Amniotic epithelial cell (primary cell): ENCODE results near the gene TDRD5.
"Not testable (repeated sequence)": the region's sequence is repeated elsewhere in the genome, so short reads cannot be mapped to it uniquely, and the experiment has no call there.

Source experiments
- DNase-seq: peaks from one replicate; pipeline ENCODE4 v3.0.0-alpha.2; 2010; ENCODE audit warnings: low read depth

Gene TDRD5

DNA sequence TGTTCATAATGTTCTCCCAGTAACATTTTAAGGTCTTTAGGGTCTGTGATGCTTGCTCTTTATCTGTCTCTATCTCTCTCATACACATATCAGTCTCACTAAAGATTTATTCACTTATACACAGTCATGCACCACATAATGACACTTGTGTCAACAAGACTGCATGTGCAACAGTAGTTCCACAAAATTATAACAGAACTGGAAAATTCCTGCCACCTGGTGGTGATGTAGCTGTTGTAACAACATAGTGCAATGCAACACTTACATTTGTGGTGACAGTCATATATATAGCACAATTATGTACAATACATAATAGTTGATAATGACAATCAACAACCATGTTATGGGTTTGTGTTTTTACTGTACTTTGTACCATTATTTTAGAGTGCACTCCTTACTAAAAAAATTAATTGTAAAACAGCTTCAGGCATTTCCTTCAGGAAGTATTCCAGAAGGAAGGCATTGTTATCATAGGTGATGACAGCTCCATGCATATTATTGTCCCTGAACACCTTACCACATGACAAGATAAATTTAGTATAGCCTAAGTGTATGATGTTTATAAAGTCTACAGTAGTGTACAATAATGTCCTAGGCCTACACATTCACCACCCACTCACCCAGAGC is 8.1 kb downstream of the TDRD5 start:
- peak; percentile 26 for DNase-seq

DNA sequence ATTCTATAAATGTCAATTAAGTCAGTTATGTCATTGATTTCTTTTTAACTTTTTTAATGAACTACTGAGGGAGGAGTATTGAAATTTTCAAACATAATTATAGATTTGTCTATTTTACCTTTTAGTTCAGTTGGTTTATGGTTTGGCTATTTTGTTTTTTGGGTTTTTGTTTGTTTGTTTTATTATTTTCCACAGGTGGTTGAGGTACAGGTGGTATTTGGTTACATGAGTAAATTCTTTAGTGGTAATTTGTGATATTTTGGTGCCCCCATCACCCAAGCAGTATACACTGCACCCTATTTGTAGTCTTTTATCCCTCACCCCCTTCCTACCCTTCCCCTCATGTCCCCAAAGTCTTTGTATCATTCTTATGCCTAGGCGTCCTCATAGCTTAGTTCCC is 9.5 kb downstream of the TDRD5 start:
- no peak for DNase-seq

DNA sequence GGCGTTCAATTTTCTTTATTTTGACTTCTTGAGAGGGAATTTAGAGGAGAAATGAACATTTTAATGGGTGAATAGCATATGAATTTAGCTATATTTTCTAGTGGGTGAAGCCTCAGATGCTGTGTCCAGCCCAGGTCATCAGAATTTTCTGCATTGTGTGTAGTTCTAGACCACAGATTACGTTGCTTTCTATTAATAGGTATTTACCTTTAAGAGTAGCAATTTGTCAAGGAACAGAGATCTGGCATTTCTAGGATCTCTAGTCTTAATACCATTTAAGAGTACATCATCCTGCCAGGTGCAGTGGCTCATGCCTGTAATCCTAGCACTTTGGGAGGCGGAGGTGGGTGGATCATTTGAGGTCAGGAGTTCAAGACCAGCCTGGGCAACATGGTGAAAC is 20.7 kb downstream of the TDRD5 start:
- DNase-seq, result no peak

DNA sequence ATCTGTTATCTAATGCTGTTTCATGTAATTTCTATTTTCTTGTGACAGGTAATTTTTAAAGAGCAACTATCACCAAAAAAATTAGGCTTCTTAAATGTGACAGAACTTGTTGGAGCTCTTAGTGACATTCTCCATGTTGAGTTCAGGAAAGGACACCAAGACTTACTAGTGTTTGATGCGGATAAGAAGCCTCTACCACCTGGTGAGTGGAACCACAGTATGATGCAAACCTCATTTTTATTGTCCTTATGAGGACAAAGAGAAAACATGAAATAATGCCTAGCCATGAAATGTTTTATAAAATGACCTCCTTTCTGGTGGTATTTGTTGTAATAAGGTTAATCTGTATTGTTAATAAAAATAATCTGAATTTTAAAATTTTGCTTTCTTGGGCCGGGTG is 39.1 kb downstream of the TDRD5 start:
- DNase-seq, result no peak

DNA sequence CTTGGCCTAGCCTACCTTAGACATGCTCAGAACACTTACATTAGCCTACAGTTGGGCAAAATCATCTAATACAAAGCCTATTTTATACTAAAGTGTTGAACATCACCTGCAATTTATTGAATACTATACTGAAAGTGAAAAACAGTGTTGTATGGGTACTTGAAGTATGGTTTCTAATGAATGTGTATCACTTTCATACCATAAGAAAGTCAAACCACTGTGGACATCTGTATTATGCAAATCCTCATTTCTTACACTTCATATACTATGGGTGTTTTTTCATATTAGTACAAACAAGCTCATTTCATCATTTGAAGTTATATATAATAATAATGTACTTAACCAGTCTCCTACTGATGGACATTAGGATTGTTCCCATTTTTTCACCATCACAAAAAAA is 41.2 kb downstream of the TDRD5 start:
- DNase-seq, result no peak

DNA sequence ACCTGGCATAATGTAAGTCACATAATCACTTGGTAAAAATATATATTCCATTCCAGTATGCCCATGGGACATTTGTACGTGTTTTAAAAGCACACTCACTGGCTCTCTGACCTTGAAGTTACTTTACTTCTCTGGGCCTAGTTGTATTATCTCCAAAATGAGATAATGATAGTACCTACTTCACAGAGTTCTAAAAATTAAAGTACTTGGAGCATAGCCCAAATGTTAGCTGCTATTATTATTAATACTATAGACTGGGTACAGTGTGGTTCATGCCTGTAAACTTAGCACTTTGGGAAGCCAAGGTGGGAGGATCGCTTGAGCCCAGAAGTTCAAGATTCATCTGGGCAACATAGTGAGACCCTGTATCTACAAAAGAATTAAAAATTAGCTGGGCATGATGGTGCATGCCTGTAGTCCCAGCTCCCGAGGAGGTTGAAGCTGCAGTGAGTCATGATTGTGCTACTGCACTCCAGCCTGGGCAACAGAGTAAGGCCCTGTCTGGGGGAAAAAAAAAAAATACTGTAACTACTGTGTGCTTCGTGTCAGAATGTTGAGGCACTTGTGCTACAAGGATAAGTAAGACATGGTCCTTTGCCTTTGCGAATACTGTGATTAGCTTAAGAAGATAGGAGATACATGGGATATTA is 45.7 kb downstream of the TDRD5 start:
- no peak for DNase-seq

DNA sequence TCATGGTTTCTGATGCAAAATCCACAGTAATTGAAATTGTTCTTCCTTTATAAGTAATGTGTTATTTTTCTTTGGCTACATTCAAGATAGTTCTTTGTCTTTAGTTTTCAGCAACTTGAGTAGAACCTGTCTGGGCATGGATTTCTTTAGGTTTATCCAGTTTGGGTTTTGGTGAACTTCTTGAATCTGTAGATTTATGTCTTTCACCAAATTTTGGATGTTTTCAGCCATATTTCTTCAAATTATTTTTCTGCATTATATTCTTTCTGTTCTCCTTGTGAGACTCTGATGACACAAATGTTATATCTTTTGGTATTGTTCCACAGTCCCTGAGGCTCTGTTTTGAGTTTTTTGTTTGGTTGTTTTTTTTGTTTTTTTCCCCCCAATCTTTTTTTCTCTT is 69.4 kb downstream of the TDRD5 start:
- no peak for DNase-seq

DNA sequence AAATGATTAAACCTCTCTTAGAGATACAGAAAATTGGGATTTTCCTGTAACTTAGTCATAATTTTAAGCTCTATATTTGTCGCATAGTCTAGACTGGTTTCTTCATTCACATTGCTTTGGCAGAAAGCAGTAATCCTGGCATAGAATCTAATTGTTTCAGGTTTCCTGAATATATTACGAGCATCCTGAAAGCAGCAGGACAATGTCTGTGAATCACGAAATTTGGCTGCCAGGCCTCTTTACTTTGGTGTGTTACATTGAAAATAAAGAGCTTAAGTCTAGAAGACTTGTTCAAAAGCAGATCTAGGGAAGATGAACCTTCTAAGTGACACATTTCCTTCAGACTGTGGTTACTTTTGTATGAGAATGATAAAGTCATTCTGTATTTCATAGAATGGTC is 72.2 kb downstream of the TDRD5 start:
- no peak for DNase-seq

DNA sequence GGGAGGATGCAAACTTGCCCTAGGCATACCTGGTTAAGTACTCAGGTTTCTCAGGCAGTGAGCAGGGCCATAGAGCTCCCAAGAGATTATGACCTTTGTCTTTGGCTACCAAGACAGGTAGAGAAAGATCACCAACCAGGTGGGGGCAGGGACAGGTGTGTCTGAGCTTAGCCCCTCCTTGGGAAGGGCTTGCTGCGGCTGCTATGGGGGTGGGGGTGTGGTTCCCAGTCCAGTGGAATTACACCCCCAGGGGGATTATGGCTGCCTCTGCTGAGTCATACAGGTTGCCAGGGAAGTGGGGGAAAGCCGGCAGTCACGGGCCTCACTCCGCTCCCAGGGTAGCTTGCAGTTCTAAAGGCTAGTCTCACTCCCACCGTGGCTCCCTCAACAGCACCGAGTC is 86.2 kb downstream of the TDRD5 start:
- no peak for DNase-seq

DNA sequence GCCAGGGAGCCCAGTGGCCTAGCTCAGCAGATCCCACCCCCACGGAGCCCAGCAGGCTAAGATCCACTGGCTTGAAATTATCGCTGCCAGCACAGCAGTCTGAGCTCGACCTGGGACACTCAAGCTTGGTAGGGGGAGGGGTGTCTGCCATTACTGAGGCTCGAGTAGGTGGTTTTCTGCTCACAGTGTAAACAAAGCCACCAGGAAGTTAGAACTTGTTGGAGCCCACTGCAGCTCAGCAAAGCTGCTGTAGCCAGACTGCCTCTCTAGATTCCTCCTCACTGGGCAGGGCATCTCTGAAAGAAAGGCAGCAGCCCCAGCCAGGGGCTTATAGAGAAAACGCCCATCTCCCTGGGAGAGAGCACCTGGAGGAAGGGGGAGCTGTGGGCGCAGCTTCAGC is 102.9 kb downstream of the TDRD5 start:
- DNase-seq, result not testable (repeated sequence)

DNA sequence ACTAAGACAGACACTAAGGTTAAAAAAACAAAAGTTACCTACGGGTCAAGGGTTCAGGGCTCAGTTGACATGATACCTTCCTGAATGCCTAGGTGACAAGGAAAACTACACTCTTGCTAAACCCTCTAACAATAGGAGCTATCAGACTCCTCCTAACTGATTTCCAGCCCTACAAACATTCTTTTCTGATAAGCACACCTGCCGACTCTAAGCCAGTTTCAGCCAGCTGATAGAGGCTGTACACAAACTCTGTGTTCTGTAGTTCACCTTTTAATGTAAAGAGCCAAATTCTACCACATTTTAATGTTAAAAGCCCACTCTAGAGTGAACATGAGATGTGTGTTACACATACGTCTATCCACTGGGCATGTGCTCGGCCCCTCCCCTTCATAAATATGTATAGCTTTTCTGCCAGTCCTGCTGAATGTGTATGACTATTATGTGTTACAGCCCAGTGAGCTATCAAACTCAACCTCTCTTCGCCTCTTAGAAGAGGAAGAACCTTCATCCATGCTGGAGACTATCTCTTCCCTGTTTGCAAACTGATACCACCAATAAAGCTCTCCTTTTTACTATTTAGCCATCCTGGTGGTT is 111.4 kb downstream of the TDRD5 start:
- no peak for DNase-seq

DNA sequence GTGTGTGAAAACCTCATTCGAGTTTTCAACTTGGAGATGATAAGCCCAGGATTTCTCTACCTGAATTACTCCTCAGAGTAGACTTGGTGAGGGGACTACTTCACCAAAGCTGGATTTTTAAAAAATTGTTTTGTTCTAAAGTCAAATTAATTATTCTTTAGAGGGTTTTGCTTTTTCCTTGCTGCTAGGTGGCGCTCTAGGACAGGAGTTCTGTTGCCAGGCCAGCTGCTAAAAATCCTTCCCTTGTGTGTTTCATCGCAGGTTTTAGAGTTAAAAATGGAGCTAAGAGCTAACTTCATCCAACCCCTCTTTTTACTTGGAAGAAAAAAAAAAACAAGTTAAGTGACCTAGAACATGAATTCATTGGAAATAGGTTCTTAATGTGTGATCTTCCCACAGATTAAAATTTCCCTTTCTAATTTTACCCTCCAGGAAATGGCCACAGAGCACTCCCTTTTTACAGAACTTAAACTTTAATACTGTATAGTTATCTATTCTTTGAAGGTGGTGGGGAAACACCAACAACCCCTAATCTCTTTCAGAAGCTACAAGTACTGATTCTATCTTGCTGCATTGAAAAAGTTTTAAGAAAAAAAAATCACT is 114.8 kb downstream of the TDRD5 start:
- peak; percentile 58 for DNase-seq

DNA sequence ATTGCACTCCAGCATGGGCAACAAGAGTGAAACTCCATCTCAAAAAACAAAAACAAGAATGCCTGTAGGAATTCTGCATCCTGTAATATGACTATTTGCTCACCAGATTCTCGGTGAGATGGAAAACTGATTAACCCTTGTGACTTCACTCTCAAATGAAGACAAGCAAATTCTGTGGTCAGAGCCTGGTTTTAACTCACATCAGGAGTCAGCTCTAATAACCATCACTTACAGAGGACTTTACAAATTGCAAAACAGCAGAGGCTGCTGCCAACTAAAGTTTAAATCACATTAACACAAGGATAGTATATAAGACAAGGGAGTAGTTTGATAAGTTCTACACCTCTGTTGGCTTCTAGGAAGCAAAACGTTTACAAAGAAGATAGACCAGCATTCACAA is 115.8 kb downstream of the TDRD5 start:
- peak; percentile 77 for DNase-seq

DNA sequence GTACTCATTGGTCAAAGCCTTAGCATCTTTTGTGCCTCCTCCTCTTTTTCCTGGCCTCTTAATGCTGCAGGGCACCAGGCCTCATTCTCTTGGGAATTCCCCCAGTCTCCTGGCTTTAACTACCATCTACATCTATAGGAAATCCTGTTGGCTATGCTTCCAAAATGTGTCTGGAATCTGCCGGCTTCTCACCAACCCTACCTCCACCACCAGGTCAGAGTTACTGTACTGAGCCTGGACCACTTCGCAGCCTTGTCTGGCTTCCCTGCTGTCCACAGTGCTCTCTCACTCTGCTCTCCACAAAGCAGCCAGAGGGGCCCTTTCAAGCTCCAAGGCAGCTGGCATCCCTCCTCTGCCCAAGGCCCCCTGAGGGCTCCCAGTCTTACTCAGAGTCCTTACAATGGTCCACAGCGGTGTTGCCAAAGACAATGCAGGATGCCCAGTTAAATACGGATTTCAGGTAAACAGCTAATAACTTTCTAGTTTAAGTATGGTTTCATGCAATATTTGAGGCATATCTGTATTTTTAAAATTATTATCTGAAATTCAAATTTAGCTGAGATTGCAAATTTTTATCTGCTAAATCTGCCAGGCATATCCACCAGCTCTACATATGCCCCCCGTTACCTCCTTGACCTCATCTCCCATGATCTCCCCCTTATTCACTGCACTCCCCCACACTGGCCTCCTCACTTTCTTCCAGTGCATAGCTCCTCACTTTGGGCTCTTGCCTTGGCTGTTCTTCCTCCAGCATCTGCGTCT is 117.0 kb downstream of the TDRD5 start:
- no peak for DNase-seq

DNA sequence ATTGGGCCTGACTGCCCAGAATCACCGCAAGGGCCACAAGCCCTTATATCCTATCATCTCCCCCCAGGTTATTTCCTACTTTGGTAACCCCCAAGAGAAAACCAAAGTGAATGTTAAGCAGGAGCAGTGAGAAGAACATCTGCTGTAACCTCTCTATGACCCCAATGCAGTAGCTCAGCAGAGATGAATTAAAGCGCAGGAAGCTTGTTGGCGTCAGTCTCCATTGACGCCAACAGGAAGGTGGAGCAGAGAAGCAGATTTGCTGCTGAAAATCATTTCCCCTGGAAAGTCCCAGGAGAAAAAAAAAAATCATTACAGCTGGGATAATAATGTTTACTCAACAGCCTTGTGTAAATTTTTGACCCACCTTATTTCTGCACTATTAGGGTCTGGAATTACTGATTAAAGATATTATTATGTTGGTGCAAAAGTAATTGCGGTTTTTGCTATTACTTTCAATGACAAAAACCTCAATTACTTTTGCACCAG is 118.3 kb downstream of the TDRD5 start:
- peak; percentile 78 for DNase-seq

DNA sequence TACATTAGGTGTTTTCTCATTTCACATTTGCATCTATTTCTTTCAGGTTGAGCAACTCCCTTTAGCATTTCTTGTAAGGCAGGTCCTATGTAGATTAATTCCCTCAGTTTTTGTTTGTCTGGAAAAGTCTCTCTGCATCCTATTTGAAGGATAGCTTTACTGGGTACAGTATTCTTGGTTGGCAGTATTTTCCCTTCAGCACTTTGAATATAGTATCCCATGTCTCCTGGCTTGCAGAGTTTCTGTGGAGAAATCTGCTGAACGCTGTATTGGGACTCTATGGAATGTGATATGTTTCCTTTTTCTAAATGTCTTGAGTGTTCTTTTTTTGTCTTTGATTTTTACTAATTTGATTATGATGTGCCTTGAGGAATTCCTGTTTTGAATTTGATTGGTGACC is 122.5 kb downstream of the TDRD5 start:
- DNase-seq, result peak; percentile 7

DNA sequence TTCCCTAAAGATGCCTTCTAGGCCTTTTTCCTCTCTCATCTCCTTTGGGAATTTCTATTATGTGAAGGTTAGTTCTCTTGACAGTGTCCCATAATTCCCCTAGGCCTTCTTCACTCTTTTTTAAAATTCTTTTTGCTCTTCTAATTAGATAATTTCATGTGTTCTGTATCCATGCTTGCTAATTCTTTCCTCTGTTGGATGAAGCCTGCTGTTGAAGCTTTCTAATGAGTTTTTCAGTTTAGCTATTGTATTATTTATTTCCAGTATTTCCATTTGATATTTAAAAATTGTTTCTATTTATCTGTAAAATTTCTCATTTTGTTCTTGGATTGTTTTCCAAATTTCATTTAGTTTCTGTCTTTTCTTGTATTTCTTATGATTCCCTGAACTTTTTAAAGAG is 123.0 kb downstream of the TDRD5 start:
- no peak for DNase-seq

DNA sequence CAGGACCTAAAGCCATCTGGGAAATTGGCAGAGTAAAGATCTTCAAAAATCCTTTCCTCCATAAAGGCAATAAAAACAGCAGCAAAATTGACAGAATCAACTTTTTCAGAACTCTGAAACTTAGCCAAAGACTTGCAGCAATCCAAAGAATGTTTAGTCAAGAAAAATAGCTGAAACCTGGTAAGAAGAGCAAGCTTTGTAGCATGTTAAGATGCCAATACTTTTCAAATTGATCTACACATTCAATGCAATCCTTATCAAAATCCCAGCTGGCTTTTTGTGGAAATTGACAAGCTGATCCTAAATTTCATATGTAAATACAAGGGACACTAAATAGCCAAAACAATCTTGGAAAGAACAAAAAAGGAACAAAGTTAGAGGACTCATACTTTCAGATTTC is 127.6 kb downstream of the TDRD5 start:
- DNase-seq, result no peak

DNA sequence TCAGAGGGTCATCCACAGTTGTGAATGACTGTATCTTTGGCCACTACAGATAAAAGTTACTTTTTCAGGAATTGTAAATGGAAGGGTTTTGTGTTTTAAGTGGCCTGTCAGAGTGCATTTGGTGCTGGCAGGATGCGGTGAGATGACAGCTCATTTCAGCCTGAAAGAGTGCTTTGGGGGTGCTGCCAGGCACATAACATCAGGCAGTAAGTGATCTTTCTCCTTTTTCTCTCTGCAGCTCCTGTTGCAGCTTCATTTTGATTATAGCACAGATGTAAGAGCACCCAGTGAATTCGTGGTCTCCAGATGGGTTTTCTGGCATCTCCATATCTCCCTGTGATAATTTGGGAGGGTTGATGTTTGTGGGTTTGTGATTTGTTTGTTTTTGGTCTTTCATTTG is 136.6 kb downstream of the TDRD5 start:
- peak; percentile 11 for DNase-seq

DNA sequence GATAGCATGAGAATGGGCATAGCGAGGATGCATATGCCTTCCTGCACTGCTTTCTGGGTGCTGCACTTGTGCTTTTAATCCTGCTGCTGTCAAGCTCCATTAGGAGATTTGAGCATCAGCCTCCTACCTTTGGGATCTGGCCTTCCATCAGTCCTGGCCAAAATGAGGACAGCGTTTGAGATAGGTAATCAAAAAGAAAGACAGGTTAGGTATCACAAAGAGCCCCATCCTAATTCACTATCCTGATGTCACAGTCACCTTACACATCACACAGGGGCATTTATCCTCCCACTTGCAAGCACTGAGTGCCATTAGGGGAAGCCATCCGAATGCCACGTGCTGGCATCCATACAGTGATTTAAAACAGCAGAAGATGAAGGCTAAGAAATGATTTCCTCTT is 138.2 kb downstream of the TDRD5 start:
- no peak for DNase-seq

DNA sequence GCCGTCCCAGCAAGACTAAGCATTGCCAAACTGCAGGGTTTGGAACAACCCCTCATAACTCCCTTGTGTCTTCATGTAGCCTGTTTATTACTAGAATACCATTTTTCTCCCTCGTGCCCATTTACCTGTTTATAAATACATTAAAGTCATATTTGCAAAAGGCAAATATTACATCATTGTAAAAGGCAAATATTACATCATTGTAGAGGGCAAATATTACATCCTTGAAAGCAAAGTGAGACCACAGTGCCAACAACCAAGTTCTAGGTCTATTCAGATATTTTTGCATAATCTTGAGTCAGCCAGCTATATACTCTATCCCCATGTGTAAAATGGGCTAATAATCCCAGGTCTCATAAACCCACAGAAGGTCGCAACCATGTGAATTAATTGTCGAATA is 140.0 kb downstream of the TDRD5 start:
- DNase-seq, result no peak
